Cerebellar nuclear complex (tissue), 1 donor: Measurements from ENCODE around the gene FRMPD2.
"Not testable (repeated sequence)": the region's sequence is repeated elsewhere in the genome, so short reads cannot be mapped to it uniquely, and the experiment has no call there.

Source experiments
- DNase-seq, 2 experiments: peaks; one replicate each; lab custom pipeline; 2025; lab: John Stamatoyannopoulos, UW

Gene FRMPD2

DNA sequence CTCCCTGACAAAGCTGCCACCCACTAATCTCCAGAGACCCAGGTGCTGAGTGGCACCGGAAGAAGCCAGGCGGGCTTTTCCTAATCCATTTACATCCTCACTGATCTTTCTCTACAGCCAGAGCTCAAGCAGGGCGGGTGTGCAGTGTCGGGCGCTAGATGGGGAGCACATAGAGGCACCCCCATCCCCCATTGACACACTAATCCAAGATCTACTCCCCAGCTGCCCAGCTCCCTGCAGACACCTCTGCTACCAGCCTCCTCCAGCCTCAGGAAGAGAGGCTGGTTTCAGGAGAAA is 22.2 kb downstream of the FRMPD2 start:
- no peak for DNase-seq

GRCh38 chr10:48251525-48252353 is 22.8 kb downstream of the FRMPD2 start:
- DNase-seq, result no peak

DNA sequence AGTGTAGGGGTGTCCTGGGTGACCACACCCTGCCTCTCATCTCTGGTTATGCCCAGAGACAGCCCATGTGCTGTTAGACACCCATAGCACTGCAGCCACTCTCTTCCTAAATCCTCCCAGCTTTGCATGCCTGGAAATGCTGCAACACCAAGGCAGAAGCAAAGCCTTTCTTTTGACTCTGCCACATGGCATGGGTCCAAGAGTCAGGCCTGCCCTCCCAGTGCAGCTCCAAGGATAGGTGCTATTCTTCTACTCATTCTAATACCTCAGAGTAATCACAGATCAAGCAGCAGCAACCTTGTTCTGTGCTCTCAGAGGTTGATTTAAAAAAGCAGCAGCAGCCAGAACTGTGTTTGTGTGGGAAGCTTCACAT is 23.4 kb downstream of the FRMPD2 start:
- DNase-seq, result no peak

DNA sequence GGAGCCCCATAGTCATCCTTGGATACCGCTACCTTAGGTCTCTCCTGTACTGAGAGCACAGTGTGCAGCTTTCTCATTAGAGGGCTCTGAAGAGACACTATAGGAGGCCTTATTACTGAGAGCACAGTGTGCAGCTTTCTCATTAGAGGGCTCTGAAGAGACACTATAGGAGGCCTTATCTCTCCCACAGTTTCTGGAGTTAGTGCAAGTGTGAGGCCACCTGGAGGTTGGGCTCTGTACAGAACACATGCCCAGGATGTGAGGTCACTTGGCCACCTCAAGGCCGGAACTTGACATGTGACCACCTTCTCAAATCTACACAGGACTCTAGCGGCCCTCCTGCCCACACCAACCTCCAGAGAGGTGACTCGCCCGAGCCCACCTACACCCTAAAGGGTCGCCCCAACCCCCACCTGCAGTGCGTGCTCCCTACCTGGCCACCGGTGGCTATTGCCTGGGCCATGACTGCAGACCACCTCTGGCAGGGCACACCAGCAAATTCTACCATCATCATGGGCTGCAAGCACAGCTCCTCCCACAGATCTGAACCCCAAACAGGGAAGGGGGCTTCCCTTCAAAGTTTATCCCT is 24.6 kb downstream of the FRMPD2 start:
- DNase-seq, result no peak

DNA sequence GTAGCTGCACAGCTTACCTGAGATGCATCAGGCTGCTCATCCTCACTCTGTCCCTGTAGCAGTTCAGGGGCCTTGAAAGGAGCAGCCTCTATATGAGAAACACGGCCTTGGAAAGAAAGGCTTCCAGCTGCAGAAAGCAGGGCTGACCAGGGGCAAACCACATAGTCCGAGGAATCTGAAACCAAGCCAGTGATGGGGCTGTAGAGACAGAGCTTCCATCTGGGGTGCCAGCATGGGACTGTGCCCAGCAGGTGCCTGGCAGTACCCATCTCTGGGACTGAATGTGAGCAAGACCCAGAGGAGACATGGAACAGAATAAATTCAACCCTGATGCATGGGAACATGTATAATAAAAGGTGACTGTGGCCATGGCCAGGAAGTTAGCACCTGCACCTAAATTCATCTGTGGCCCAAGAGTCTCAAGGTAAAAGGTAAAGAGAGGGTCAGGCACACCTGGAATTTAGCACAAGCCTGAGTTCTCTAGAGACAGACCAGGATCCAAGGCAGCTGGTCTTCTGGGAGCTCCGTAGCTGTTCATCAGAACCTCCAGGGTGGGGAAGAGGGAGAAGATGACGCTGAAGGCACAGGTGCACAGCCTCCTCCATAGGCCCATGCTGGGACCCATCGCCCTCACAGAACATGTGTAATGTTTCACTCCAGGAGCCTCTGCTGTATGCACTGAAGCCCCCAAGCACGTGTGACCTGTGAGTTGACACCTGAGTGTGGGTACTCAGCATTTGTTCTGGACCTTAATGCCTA is 25.3 kb downstream of the FRMPD2 start:
- DNase-seq, result no peak

DNA sequence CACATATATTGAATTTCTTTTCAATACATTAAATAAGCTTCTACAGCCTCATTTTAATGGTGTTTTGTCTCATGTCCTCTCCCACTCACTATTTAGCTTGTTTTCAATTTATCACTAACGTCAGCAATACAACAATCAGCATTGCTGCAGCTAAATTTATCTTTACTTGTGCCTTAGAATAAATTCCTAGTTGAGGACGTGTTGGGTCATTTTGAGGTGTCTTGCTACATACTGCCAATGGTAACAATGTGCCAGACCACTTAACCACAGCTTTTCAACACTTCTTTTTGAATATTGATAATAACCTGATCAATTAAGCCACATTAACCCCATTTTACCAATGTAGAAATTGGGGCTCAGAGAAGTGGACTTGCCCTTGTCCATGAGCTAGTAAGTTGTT is 26.0 kb downstream of the FRMPD2 start:
- no peak for DNase-seq

DNA sequence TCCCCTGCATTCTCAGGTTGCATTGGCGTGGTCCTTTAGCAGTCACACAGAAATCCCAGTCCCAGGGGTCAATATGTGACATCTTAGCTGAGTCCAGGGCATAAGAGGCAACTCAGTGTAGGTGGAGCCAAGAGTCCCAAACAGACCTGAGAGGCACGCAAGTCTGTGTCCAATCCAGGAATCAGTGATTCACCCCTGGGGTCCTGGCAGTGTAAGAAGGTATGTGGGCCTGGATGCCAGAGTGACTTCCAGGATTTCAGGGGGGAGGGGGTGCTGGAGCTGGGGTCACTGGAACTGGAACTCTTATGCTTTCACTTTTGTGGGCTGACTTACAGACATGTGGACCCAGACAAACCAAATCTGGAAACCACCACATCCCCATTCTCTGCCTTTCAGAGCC is 26.8 kb downstream of the FRMPD2 start:
- no peak for DNase-seq

DNA sequence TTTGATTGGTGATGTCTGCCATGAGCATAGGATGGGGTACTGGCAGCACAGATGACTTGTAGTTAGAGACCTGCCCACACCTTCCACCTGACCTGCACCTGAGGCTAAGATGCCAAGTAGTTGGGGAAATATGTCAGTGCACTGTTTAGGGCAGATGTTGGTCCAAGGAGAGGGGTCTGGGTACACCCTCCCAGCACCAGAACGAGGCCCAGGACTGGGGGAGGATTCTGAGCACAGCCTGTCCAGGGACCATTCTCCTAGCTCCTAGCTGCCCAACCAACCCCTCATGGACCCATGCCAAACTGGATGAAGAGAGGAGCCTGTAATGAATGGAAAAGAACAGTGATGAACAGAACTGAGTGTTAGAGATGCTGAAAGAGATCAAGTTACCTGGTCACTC is 28.0 kb downstream of the FRMPD2 start:
- DNase-seq, result no peak

DNA sequence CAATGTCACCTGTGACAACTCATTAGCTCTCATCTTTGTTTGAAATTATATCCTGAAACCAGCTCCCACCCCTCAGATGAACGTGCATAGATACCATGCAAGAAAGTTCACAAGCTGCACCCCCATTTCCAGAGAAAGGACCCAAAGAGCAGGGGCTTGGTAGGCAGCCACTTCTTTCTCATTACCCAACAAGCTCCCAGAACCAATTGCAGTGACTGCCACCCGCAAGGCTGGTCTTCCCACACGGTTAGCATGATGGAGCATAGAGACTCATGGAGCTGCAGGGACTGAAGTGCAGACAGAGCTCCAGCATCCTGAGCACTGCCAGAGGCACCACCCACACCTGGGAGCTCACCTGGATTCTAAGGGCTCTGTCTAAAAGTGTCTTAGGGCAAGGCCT is 28.5 kb downstream of the FRMPD2 start:
- DNase-seq, result no peak

GRCh38 chr10:48243921-48244320 is 30.6 kb downstream of the FRMPD2 start:
- DNase-seq, result not testable (repeated sequence)

- DNase-seq, result no peak
Measured at GRCh38 chr10:48243487-48243886, 31.0 kb downstream of the FRMPD2 start.

GRCh38 chr10:48242171-48242904 is 32.2 kb downstream of the FRMPD2 start:
- DNase-seq, result no peak

DNA sequence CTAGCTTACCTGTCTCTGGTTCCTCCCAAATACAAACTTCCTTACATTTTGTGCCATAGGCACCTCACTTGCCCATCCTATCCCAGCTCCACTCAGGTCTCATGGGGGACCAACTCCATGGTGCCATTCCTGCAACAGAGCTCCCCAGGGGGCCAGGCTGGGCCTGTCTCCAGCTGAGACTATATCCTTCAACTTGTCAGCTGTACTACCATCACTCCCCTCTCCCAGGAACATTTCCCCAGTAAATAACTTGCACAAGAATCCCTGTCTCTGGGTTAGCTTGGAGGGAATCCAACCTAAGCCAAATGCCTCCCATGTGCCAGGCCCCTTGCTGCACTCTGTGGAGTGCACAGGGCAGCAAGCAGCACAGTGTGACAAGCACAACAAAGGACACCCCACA is 33.2 kb downstream of the FRMPD2 start:
- no peak for DNase-seq

DNA sequence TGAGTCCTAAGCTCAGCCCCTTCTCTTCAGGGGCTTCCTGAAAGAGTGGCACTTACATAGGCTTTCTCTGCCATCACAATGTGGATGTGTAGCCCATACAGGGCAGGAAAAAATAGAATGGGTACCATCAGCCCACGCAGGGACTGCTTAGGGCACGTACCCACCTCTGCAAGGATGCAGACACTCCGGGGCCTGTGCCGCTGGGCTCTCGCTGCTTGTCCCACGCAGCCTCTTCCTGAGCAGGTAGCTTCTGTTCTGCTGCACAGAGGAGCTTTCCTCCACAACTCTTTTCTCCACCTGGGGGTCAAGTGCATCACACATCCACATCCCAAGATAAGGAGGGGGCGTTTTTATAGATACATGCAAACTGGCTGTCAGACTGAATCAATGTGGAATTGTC is 34.3 kb downstream of the FRMPD2 start:
- no peak for DNase-seq

DNA sequence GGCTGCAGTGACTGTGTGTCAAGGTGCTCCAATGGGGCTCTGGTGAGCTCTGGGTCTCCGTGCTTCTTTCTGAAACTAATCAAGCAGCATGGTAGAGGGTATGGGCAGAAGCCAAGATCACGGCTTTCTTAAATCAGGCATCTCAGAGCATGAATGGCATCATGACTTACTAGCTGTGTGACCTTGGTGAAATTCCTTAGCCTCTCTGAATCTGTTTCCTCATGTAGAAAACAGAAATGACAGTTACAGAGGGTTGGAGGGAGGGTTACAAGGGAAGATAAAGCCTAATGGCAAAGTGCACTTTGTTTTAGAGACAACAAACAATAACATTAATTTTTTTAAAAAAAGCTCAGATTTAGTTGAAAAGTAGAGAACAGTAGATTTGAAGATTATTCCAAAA is 34.9 kb downstream of the FRMPD2 start:
- DNase-seq, result no peak

DNA sequence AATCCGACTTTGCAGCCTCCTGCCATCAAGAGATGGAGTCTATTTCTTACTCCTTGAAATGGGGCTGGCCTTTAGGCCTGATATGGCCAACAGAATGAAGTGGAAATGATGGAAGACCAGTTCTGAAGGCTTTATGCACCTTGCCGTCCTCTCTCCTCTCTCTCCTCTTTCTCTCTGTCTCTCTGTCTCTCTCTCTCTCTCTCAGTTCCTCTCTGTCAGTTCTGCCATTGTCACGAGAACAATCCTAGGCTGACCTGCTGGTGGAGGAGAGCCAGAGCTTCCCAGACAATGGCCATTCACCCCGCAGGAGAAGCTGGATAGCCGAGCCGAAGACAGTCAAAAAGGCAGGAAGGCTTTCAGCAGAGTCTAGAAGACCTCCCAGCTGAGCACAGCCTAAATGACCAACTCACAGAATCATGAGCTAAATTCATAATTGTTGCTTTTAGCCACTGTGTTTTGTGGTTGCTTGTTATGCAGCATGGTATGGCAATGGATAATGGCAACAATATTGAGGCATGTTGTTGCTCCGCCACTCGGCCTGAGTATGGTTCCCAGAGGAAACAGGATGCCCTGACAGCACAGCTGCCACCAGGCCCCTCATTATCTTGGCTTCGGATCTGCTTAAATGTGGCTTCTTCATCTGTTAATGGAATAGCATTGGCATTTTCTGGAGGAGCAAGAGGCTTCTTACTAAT is 35.5 kb downstream of the FRMPD2 start:
- no peak for DNase-seq

DNA sequence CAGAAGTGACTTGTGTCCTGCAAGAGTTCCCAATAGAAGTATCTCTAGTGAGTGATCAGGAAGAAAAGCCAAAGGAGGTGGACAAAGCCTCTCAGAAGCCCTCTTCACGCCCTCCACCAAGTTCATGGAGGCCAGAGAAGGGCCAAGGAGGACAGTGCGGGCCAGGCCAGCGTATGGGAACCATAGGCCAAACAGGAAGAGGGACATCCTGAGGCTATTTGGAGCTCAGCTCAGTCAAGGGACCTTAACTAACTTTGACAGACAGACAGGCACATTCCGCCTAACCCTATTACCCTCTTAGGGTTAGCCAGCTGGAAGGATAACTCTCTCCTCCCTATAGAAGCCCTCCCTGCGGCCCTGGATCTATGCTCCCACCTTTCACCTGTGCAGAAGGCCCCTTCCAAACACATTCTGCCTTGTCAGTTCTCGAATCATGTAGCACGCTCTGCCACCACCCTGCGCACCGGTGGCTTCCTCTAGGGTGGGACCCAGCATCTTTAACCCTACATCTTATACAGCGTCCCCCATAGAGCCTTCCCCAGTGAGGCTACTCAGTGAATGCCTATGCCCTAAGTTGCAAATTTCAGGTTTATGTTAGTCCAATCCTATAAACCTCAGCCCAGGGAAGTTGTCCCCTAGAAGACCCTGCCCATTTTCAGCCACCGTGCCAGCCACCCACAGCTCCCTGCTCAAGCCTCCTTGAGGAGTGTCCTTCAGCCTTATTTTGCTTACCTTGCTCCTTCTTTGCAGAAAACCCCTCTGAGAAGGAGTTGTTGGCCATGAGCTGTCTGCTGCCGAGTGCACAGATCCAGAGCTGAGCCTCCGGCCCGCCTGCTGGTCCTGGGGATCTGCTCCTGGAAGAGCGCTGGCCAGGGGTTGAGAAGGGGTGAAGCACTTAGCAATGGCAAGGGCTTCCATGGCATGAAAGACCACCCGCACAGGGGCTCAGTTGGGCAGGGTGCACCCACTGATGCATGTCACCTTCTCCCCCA is 36.9 kb downstream of the FRMPD2 start:
- DNase-seq, result no peak

- no peak for DNase-seq
Measured at GRCh38 chr10:48236199-48236621, 38.3 kb downstream of the FRMPD2 start.

DNA sequence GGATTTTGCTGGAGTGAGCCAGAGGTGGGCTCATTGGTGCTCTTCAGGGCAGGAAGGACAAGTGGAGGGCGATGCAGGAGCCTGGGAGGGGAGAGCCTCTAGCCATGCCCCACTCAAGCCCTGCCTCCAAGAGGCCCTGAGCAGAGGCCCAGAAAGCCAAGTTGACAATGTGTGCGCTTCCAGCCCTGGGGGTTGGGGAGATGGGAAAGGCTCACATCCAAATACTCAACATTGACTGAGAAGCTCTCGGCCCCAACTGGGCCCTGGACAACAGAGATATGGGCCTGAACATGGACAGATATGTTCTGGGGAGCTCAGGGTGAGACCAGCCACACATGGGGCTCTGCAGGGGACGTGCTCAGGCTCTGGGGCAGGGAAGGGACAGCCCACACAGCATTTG is 39.0 kb downstream of the FRMPD2 start:
- DNase-seq, result no peak

GRCh38 chr10:48234787-48235186 is 39.7 kb downstream of the FRMPD2 start:
- no peak for DNase-seq

DNA sequence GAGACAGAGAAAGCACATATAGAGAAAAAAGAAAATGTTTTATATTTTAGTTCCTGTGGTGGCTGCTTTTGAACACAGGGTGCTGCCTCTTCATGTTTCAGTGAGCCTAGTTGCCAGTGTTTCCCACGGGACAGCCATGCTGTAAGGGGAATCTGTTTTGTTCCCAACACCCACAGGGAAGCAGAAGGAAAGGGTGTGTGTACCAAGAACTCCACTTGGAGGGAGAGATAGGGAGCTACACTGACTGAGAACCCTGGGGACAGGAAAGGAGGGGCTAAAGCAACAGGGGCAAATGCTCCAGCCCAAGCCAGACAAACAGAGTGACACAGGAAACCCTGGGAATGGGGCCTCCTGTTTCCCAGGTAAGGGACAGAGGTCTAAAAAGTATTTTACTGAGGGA is 40.2 kb downstream of the FRMPD2 start:
- no peak for DNase-seq
